Esophagus squamous epithelium (tissue), 5 donors: ENCODE data around the gene PRODH2. TPM values are rescaled to one million over a fixed set of nuclear protein-coding genes. Genes with fewer than 3 reads are reported as not detected.

Source experiments
- DNase-seq: peaks from one replicate; lab custom pipeline; 2025; lab: John Stamatoyannopoulos, UW
- H3K27ac ChIP-seq, 4 donors: fragments of 200-600 bp; sonication (generic); one replicate each; pipeline ENCODE4 v1.5.1; 2016 to 2019; ENCODE audit warnings: mild to moderate bottlenecking in 1 of 4
- H3K27me3 ChIP-seq, 4 donors: fragments of 200-600 bp; sonication (generic); 1 replicate in 3 of 4; 2 replicates in 1 of 4; pipeline versions ENCODE4 v1.5.1 to v1.6.0; 2017 to 2021; ENCODE audit warnings: antibody characterized with exemption in 1 of 4
- H3K36me3 ChIP-seq, 3 donors: fragments of 200-600 bp; sonication (generic); one replicate each; pipeline ENCODE4 v1.5.1; 2016 to 2019
- H3K4me1 ChIP-seq, 3 donors: fragments of 200-600 bp; sonication (generic); one replicate each; pipeline ENCODE4 v1.5.1; 2017 to 2019
- H3K4me3 ChIP-seq, 4 donors: fragments of 200-600 bp; sonication (generic); 1 replicate in 3 of 4; 2 replicates in 1 of 4; pipeline ENCODE4 v1.5.1; 2016 to 2019; ENCODE audit warnings: mild to moderate bottlenecking in 2 of 4, moderate library complexity in 1 of 4
- H3K9me3 ChIP-seq, 3 donors: fragments of 200-600 bp; sonication (generic); one replicate each; pipeline ENCODE4 v1.5.1; 2016 to 2019
- POLR2A ChIP-seq, 4 donors: fragments of 450-650 bp; IDR thresholded peaks; one replicate each; pipeline ENCODE4 v1.6.1; 2017; ENCODE audit warnings: antibody characterized with exemption in 4 of 4, mild to moderate bottlenecking in 4 of 4, moderate library complexity in 3 of 4
- WGBS, 2 donors: methylation state at CpG; one replicate each; pipeline ENCODE4 v1.1.5; 2018; 5-methylcytosine and 5-hydroxymethylcytosine counted together
- intact Hi-C: fragments of 100-400 bp; cut with DNase I; formaldehyde crosslinking; loops from one replicate; pipeline ENCODE4 v1.15.0; 2022
- total RNA-seq, 4 donors: library from RNA; depleted of rRNA; stranded (reverse); fragments of >200 nt; gene quantifications; one replicate each; pipeline ENCODE4 v1.1.0, GENCODE V29; 2016
- TF ChIP-seq, protein P1 (sequence below), 6 experiments: fragments of 450-650 bp in 4 of 6; fragments of 200-600 bp in 2 of 6; sonication (generic) in 2 of 6; IDR thresholded peaks; one replicate each; pipeline ENCODE4 v1.5.1; 2016 to 2019; ENCODE audit warnings: antibody characterized with exemption in 6 of 6, mild to moderate bottlenecking in 4 of 6, moderate library complexity in 4 of 6
- donor health status: DM: yes; HTN: yes; CAD: no.

The PRODH2 gene
- total RNA-seq, 4 donors from 2014 or later, result not detected

DNA sequence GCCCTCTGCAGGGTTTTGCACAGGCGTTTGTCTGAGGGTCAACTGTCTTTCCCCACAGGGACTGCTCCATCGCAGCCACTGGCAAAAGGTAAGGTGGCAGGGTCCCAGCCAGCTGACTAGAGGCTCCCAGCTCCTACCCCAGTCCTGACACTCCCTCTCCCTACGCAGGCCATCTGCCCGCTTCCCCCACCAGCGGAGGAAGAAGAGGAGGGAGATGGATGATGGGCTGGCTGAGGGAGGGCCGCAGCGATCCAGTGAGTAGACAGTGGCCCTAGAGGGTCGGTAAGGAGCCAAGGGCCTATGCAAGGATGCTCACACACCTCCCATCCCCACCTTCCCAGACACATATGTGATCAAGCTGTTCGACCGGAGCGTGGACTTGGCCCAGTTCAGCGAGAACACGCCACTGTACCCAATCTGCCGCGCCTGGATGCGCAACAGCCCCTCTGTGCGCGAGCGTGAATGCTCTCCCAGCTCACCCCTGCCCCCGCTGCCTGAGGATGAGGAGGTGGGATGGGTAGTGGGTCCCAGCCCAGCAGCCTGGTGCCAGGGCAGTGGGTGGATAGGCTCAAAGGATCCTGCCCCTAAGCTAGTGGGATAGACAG lies 59.8 kb downstream of the PRODH2 start:
- TF ChIP-seq, protein P1, sequence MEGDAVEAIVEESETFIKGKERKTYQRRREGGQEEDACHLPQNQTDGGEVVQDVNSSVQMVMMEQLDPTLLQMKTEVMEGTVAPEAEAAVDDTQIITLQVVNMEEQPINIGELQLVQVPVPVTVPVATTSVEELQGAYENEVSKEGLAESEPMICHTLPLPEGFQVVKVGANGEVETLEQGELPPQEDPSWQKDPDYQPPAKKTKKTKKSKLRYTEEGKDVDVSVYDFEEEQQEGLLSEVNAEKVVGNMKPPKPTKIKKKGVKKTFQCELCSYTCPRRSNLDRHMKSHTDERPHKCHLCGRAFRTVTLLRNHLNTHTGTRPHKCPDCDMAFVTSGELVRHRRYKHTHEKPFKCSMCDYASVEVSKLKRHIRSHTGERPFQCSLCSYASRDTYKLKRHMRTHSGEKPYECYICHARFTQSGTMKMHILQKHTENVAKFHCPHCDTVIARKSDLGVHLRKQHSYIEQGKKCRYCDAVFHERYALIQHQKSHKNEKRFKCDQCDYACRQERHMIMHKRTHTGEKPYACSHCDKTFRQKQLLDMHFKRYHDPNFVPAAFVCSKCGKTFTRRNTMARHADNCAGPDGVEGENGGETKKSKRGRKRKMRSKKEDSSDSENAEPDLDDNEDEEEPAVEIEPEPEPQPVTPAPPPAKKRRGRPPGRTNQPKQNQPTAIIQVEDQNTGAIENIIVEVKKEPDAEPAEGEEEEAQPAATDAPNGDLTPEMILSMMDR (IDR thresholded peaks at IDR 0.05), result no peak
- TF ChIP-seq POLR2A (IDR thresholded peaks at IDR 0.05), result no peak
- Histone ChIP-seq H3K9me3 (no peaks in the 10 kb centered on the region), H3K4me1 (peaks cover 34 to 56% (median 43%) of the 10 kb centered on the region in 3 donors), H3K27me3 (no peaks in the 10 kb centered on the region), H3K27ac (no peak overlapping the region), H3K36me3 (peaks cover 8 to 36% (median 21%) of the 10 kb centered on the region in 3 donors), H3K4me3 (no peak overlapping the region)
- intact Hi-C loops, result no loop called here
- 92 to 93% methylated on average over 7 to 12 of the region's 20 CpGs for whole genome bisulfite sequencing, 2 donors
- DNase-seq, result no peak

DNA sequence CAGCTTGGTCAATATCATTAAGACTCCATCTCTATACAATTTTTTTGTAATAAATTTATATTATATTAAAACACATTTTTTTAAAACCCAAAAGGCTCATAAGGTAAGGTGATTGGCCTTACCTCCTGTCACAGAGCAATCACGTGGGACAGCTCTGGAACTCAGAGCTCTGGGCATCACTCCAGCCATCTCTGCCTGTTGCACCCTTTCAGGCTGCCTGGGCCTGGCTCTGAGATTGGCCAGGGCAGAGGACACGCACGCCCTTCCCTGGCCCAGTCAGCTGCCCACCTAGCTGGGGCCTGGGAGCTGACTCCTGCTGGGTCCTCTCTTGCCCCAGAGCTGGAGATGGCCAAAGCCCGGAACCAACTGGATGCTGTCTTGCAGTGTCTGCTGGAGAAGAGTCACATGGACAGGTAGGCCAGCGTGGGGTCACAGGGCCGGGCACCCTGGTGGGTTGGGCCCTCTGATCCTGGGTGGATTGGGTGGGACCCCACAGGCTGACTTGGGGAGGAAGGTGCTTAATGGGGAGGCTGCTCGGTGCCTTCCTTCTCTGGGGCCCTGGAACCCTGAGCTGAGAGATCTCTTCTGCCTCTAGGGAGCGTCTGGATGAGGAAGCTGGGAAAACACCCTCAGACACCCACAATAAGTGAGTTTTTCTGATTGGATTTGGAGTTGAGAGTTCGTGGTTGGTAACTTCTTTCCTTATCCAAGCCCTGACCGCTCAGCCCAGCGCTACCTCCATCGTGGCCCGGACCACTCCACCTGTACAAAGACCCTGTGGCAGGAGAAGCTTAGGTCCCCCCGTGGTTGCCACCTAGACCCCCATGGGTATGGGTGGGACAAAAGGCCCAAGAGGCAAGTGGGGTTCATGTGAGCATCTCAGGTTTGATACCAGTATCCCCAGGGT lies 60.6 kb downstream of the PRODH2 start:
- no peak overlapping the region for H3K27ac ChIP-seq
- H3K27me3 ChIP-seq, result no peaks in the 10 kb centered on the region
- no peak for TF ChIP-seq POLR2A (IDR thresholded peaks at IDR 0.05)
- TF ChIP-seq, protein P1 (IDR thresholded peaks at IDR 0.05), result no peak
- no peak overlapping the region for H3K4me3 ChIP-seq
- intact Hi-C loops, result no loop called here
- H3K36me3 ChIP-seq, result peaks cover 8 to 36% (median 21%) of the 10 kb centered on the region in 3 donors
- peaks cover 34 to 57% (median 40%) of the 10 kb centered on the region in 3 donors for H3K4me1 ChIP-seq
- DNase-seq, result no peak
- 86 to 90% methylated on average over 8 to 9 of the region's 14 CpGs for WGBS, 2 donors
- no peaks in the 10 kb centered on the region for H3K9me3 ChIP-seq

GRCh38 chr19:35750167-35750566 lies 62.5 kb downstream of the PRODH2 start:
- Histone ChIP-seq H3K4me1 (peaks cover 15 to 53% (median 36%) of the 10 kb centered on the region in 3 donors), H3K27ac (peak overlapping the region in 1 of 4 donors; percentile 17)
- 88 to 98% methylated on average over 4 to 5 of the region's 5 CpGs for WGBS, 2 donors

More at GRCh38 chr19:35750167-35750566, 62.5 kb downstream of the PRODH2 start:
- intact Hi-C loops, result no loop called here
- no peaks in the 10 kb centered on the region for H3K9me3 ChIP-seq
- no peak overlapping the region for H3K4me3 ChIP-seq
- TF ChIP-seq POLR2A (IDR thresholded peaks at IDR 0.05), result no peak
- TF ChIP-seq, protein P1 (IDR thresholded peaks at IDR 0.05), result no peak
- no peak for DNase-seq
- peaks cover 8 to 42% (median 21%) of the 10 kb centered on the region in 3 donors for H3K36me3 ChIP-seq
- no peaks in the 10 kb centered on the region for H3K27me3 ChIP-seq

Other genes starting within 250 kb of the PRODH2 start
- under 1 TPM in 1 of 4 donors, not detected in 3; 0.18 TPM for gene ATP4A, start 249.2 kb downstream of the PRODH2 start, total RNA-seq
- not detected for gene PMIS2, start 226.7 kb downstream of the PRODH2 start, total RNA-seq
- 10 to 100 TPM in 2 of 4 donors, 1 to 10 TPM in 2; 3.5 to 11.5 (median 10.6) TPM for gene HAUS5, start 200.1 kb downstream of the PRODH2 start, total RNA-seq
- gene RBM42, start 183.8 kb downstream of the PRODH2 start, total RNA-seq, result 10 to 100 TPM; 52.1 to 59.1 (median 53.0) TPM
- gene ETV2, start 171.1 kb downstream of the PRODH2 start, total RNA-seq, result under 1 TPM in 2 of 4 donors, not detected in 2; 0.31 to 0.44 TPM
- 100 to 1,000 TPM; 582 to 942 (median 761) TPM for gene COX6B1, start 164.5 kb downstream of the PRODH2 start, total RNA-seq
- gene UPK1A, start 146.3 kb downstream of the PRODH2 start, total RNA-seq, result 10 to 100 TPM in 1 of 4 donors, 1 to 10 TPM in 2, not detected in 1; 4.6 to 18.7 (median 9.8) TPM
- under 1 TPM in 1 of 4 donors, not detected in 3; 0.38 TPM for gene ZBTB32, start 108.3 kb downstream of the PRODH2 start, total RNA-seq
- 10 to 100 TPM in 3 of 4 donors, 1 to 10 TPM in 1; 7.5 to 33.7 (median 15.6) TPM for gene KMT2B, start 94.8 kb downstream of the PRODH2 start, total RNA-seq
- 1 to 10 TPM in 3 of 4 donors, under 1 TPM in 1; 0.87 to 4.8 (median 4.3) TPM for gene IGFLR1, start 70.4 kb downstream of the PRODH2 start, total RNA-seq
- 10 to 100 TPM; 10.2 to 19.0 (median 17.5) TPM for gene U2AF1L4, start 67.4 kb downstream of the PRODH2 start, total RNA-seq
- gene PSENEN, start 67.2 kb downstream of the PRODH2 start, total RNA-seq, result 10 to 100 TPM; 23.3 to 33.9 (median 32.3) TPM
- 10 to 100 TPM in 2 of 4 donors, 1 to 10 TPM in 2; 5.7 to 13.4 (median 9.5) TPM for gene LIN37, start 64.3 kb downstream of the PRODH2 start, total RNA-seq
- gene HSPB6, start 55.8 kb downstream of the PRODH2 start, total RNA-seq, result 10 to 100 TPM in 1 of 4 donors, 1 to 10 TPM in 3; 1.7 to 21.9 (median 3.6) TPM
- 1 to 10 TPM; 3.7 to 9.7 (median 8.6) TPM for gene PROSER3, start 54.7 kb downstream of the PRODH2 start, total RNA-seq
- 1 to 10 TPM; 1.3 to 8.4 (median 2.3) TPM for gene ARHGAP33, start 37.3 kb downstream of the PRODH2 start, total RNA-seq
- gene NPHS1, start 39.7 kb upstream of the PRODH2 start, total RNA-seq, result not detected
- under 1 TPM in 1 of 4 donors, not detected in 3; 0.57 TPM for gene KIRREL2, start 44.1 kb upstream of the PRODH2 start, total RNA-seq
- 1 to 10 TPM in 1 of 4 donors, under 1 TPM in 2, not detected in 1; 0.44 to 1.7 (median 0.76) TPM for gene APLP1, start 55.7 kb upstream of the PRODH2 start, total RNA-seq
- 10 to 100 TPM in 2 of 4 donors, 1 to 10 TPM in 2; 4.0 to 29.4 (median 11.6) TPM for gene NFKBID, start 87.7 kb upstream of the PRODH2 start, total RNA-seq
- gene HCST, start 89.7 kb upstream of the PRODH2 start, total RNA-seq, result 1 to 10 TPM in 1 of 4 donors, not detected in 3; 1.3 TPM
- gene TYROBP, start 95.5 kb upstream of the PRODH2 start, total RNA-seq, result 10 to 100 TPM in 3 of 4 donors, 1 to 10 TPM in 1; 4.5 to 95.9 (median 33.8) TPM
- gene LRFN3, start 123.5 kb upstream of the PRODH2 start, total RNA-seq, result 10 to 100 TPM in 1 of 4 donors, 1 to 10 TPM in 3; 5.6 to 12.4 (median 7.5) TPM
- 10 to 100 TPM; 17.6 to 40.1 (median 29.6) TPM for gene SDHAF1, start 182.3 kb upstream of the PRODH2 start, total RNA-seq
- under 1 TPM in 3 of 4 donors, not detected in 1; 0.26 to 0.95 (median 0.57) TPM for gene SYNE4, start 196.0 kb upstream of the PRODH2 start, total RNA-seq
- gene ALKBH6, start 201.4 kb upstream of the PRODH2 start, total RNA-seq, result 10 to 100 TPM; 14.6 to 28.6 (median 18.8) TPM
- gene CLIP3, start 220.0 kb upstream of the PRODH2 start, total RNA-seq, result 10 to 100 TPM in 1 of 4 donors, 1 to 10 TPM in 2, under 1 TPM in 1; 0.80 to 15.3 (median 2.7) TPM
- gene THAP8, start 241.4 kb upstream of the PRODH2 start, total RNA-seq, result 1 to 10 TPM; 2.8 to 4.8 (median 3.6) TPM
- 1 to 10 TPM; 1.1 to 4.8 (median 3.5) TPM for gene WDR62, start 242.1 kb upstream of the PRODH2 start, total RNA-seq